Measurements from ENCODE around the gene NAMPT.
"Not testable (repeated sequence)": the region's sequence is repeated elsewhere in the genome, so short reads cannot be mapped to it uniquely, and the experiment has no call there.

The NAMPT gene

DNA sequence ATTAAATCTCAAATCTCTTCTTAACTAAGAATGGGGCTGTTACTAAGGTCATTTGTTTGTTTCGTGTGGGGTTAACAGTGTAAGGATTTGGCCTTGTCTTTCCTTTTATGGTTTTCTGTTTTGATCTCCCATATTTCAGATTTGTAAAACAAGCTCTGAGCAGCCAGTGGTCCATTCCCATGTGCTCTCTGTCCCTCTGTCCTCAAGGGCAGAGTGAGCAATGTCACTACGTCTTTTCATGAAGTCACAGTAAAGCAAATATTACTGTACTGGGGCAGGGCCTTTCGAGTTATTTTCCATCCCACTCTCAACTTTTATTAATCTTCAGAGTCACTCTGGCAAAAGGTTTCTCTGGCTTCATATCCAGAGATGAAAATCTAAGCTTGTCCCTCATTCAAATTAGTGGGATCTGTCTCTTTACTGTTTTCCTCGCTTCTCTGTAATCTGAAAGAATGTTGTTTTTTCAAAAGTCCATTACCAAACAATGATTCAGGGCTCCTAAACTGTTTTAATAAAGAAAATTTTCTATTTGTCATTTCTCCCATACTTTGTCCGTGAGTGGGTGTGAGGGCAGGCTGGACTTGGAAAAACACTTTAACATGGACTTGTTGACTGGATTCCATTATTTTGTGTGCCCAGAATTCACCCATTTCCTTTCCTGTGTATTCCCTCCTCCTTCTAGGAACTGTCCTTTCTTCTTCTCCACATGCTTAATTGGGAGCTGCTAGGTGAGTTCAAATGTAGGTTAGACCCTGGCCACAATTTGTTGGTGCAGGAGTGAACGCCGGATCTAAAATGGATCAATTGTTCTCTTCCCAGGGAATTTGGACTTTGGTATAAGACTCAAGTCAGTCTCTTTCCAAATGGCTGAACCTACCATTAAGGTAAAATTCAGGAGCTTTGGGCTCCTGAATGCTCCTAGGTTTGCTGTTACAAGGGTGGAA, 42.1 kb upstream of the NAMPT start:
- TF ChIP-seq, protein P1, sequence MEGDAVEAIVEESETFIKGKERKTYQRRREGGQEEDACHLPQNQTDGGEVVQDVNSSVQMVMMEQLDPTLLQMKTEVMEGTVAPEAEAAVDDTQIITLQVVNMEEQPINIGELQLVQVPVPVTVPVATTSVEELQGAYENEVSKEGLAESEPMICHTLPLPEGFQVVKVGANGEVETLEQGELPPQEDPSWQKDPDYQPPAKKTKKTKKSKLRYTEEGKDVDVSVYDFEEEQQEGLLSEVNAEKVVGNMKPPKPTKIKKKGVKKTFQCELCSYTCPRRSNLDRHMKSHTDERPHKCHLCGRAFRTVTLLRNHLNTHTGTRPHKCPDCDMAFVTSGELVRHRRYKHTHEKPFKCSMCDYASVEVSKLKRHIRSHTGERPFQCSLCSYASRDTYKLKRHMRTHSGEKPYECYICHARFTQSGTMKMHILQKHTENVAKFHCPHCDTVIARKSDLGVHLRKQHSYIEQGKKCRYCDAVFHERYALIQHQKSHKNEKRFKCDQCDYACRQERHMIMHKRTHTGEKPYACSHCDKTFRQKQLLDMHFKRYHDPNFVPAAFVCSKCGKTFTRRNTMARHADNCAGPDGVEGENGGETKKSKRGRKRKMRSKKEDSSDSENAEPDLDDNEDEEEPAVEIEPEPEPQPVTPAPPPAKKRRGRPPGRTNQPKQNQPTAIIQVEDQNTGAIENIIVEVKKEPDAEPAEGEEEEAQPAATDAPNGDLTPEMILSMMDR (conservative IDR thresholded peaks at IDR 0.05) = no peak
- no peak for TF ChIP-seq ZFX (IDR thresholded peaks at IDR 0.05)
- peak overlapping the region; percentile 30 for H3K27ac ChIP-seq

DNA sequence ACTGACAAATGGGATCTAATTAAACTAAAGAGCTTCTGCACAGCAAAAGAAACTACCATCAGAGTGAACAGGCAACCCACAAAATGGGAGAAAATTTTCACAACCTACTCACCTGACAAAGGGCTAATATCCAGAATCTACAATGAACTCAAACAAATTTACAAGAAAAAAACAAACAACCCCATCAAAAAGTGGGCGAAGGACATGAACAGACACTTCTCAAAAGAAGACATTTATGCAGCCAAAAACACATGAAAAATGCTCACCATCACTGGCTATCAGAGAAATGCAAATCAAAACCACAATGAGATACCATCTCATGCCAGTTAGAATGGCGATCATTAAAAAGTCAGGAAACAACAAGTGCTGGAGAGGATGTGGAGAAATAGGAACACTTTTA, 39.7 kb upstream of the NAMPT start:
- not testable (repeated sequence) for H3K27ac ChIP-seq

DNA sequence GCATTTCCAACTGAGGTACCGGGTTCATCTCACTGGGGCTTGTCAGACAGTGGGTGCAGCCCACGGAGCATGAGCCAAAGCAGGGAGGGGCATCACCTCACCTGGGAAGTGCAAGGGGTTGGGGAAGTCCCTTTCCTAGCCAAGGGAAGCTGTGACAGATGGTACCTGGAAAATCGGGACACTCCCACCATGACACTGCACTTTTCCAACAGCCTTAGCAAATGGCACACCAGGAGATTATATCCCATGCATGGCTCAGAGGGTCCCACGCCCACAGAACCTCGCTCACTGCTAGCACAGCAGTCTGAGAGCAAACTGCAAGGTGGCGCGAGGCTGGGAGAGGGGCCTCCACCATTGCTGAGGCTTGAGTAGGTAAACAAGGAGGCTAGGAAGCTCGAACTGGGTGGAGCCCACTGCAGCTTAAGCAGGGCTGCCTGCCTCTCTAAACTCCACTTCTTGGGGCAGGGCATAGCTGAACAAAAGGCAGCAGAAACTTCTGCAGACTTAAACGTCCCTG, 35.5 kb upstream of the NAMPT start:
- not testable (repeated sequence) for H3K27ac ChIP-seq

DNA sequence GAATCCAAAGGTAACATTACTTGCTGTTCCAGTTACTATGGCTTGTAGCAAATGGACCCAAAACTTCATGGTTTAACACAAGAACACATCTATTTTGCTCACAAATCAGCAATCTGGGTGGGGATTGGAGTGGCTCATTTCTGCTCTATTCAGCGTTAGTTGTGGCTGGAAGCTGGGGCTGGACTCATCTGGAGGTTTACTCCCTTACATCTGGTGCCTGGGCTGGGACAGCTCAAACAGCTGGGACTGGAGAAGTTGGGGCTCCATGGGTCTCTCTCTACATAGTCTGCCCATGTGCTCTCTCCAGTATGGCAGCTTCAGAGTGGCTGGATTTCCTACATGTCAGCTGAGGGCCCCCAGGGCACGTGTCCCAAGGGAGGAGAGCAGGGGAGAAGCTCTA, 33.7 kb upstream of the NAMPT start:
- TF ChIP-seq, protein P1 (conservative IDR thresholded peaks at IDR 0.05) = no peak
- TF ChIP-seq ZFX (IDR thresholded peaks at IDR 0.05) = no peak
- H3K27ac ChIP-seq = no peak overlapping the region

DNA sequence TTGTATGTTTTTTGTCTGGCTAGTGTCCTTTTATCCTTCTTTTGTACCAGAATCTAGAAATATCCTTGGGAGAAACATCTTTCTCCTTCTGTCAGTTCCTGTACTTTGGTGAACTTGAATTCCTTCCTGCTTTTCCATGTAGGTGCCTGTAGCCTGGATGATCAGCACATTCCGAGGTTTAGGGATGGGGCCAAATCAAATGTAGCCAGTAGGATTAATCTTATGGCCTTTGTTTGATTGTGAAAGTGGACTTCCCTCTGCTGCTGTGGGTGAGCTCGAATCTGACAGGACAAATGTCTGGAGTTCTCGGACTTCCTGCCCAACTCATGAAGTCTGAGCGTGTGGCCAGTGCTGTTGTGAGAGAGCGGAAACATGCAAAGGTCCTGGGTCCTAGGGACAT, 33.2 kb upstream of the NAMPT start:
- no peak overlapping the region for H3K27ac ChIP-seq
- TF ChIP-seq, protein P1 (conservative IDR thresholded peaks at IDR 0.05) = no peak
- no peak for TF ChIP-seq ZFX (IDR thresholded peaks at IDR 0.05)

DNA sequence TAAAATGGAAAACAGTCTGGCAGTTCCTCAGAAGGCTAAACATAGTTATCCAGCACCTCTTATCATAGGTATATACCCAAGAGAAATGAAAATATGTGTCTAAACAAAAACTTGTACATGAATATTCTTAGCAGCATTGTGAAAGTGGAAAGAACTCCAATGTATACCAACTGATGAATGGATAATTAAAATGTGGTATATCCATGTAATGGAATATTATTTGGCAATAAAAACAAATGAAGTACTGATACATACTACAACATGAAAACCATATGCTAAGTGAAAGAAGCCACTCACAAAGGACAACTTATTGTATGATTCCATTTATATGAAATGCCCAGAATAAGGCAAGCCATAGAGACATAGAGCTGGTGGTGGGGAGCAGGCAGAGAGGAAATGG, 32.2 kb upstream of the NAMPT start:
- TF ChIP-seq, protein P1 (conservative IDR thresholded peaks at IDR 0.05) = no peak
- TF ChIP-seq ZFX (IDR thresholded peaks at IDR 0.05) = no peak
- H3K27ac ChIP-seq = no peak overlapping the region

DNA sequence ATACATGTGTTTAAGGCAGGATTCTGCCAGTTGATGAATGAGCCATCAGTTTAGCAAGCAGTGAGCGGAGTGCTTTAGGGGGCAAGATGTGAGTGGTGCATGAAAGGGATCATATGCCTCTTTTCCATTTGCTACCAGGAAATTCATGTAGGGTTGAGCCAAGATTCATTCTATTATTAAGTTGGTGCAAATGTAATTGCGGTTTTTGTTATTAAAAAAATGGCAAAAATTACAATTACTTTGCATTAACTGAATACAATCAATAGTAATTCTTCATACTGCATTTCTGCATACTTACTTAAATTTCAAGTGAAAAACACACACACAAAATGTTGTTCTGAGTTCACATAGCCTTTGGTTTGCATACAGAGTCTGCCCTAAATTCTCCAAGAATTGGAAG, 30.1 kb upstream of the NAMPT start:
- peak overlapping the region; percentile 58; the same call in 1 of the 2 replicates for H3K27ac ChIP-seq
- TF ChIP-seq ZFX (IDR thresholded peaks at IDR 0.05) = no peak
- TF ChIP-seq, protein P1 (conservative IDR thresholded peaks at IDR 0.05) = no peak

DNA sequence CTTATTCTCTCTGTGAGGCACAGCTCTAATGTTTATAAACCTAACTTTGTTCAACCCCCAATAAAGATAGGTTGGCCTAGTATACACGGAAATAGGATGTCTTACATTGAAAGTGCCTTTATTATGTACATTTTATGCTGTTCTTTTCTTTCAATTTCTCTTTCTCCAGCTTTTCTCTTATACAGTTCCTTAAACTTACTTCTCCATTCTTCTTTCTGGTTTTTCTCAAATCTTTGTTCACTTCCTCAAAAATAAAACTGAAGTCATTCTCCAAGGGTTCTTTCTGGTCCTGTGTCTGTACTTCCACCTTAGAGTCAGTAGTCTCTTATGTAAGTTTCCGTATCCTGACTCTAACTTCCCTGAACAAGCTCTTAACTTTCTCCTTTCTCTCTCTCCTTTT, 29.2 kb upstream of the NAMPT start:
- TF ChIP-seq, protein P1 (conservative IDR thresholded peaks at IDR 0.05) = no peak
- TF ChIP-seq ZFX (IDR thresholded peaks at IDR 0.05) = no peak
- no peak overlapping the region for H3K27ac ChIP-seq

Data from C4-2B (cell line).